Urinary bladder (tissue), 4 donors: ENCODE results near the gene AP1M2. TPM values are rescaled to one million over a fixed set of nuclear protein-coding genes. Genes with fewer than 3 reads are reported as not detected.

Experiments
- DNase-seq: peaks from one replicate; pipeline ENCODE4 v3.0.0-alpha.2; 2015; ENCODE audit errors: extremely low spot score
- H3K27ac ChIP-seq: one replicate; pipeline ENCODE4 v1.5.1; 2013; ENCODE audit warnings: low read depth, mild to moderate bottlenecking, moderate library complexity
- H3K36me3 ChIP-seq: one replicate; pipeline ENCODE4 v1.6.1; 2013; ENCODE audit warnings: mild to moderate bottlenecking, moderate library complexity; ENCODE audit not compliant: insufficient read depth
- H3K4me1 ChIP-seq: one replicate; pipeline ENCODE4 v1.6.1; 2013; ENCODE audit warnings: mild to moderate bottlenecking, moderate library complexity; ENCODE audit not compliant: insufficient read depth
- H3K4me3 ChIP-seq: one replicate; pipeline ENCODE4 v1.5.1; 2013; ENCODE audit warnings: low read depth, low read length
- WGBS: extraction: QIAGEN DNeasy Blood & Tissue Kit; methylation state at CpG from one replicate; pipeline ENCODE4 v1.1.7; 2013; 5-methylcytosine and 5-hydroxymethylcytosine counted together
- polyA plus RNA-seq: library from polyadenylated mRNA; stranded (reverse); fragments of 200-250 nt; gene quantifications from one replicate; pipeline ENCODE4 v1.2.3, GENCODE V29; 2013
- total RNA-seq: library from RNA; depleted of rRNA; stranded (reverse); fragments of >200 nt; gene quantifications from one replicate; pipeline ENCODE4 v1.2.3, GENCODE V29; 2014
- donor health status: healthy with polysubstance abuse.
- donor health status: healthy.

AP1M2 gene
- total and polyA plus RNA-seq, 2 donors = 9.3 to 9.4 TPM

- no peaks in the 10 kb centered on the region for H3K36me3 ChIP-seq
- no peak for DNase-seq
- H3K27ac ChIP-seq = peak overlapping the region; percentile 33
- H3K4me1 ChIP-seq = no peaks in the 10 kb centered on the region
- no peak overlapping the region for H3K4me3 ChIP-seq
- 57% methylated on average over 15 of the region's 15 CpGs for WGBS
Observed at GRCh38 chr19:10612499-10613119, 25.5 kb upstream of the AP1M2 start.

- H3K4me1 ChIP-seq = no peaks in the 10 kb centered on the region
- H3K4me3 ChIP-seq = no peak overlapping the region
- 83% methylated on average over 5 of the region's 5 CpGs for WGBS
- no peak overlapping the region for H3K27ac ChIP-seq
- no peaks in the 10 kb centered on the region for H3K36me3 ChIP-seq
- DNase-seq = no peak
Observed at GRCh38 chr19:10611907-10612306, 24.8 kb upstream of the AP1M2 start.

- no peaks in the 10 kb centered on the region for H3K4me1 ChIP-seq
- H3K27ac ChIP-seq = peak overlapping the region; percentile 78
- whole genome bisulfite sequencing = 78% methylated on average over 9 of the region's 9 CpGs
- H3K4me3 ChIP-seq = no peak overlapping the region
- no peaks in the 10 kb centered on the region for H3K36me3 ChIP-seq
- no peak for DNase-seq
Observed at GRCh38 chr19:10604460-10604980, 17.4 kb upstream of the AP1M2 start.

- Histone ChIP-seq H3K27ac (peak overlapping the region; percentile 78), H3K36me3 (no peaks in the 10 kb centered on the region), H3K4me1 (no peaks in the 10 kb centered on the region), H3K4me3 (peak overlapping the region; percentile 91)
- WGBS = 45% methylated on average over 9 of the region's 9 CpGs
- no peak for DNase-seq
Observed at GRCh38 chr19:10603873-10604459, 16.9 kb upstream of the AP1M2 start.

GRCh38 chr19:10603084-10603872 is 16.2 kb upstream of the AP1M2 start:
- DNase-seq = peak; percentile 59
- no peaks in the 10 kb centered on the region for H3K4me1 ChIP-seq
- 10% methylated on average over 19 of the region's 19 CpGs for WGBS
- peak overlapping the region; percentile 91 for H3K4me3 ChIP-seq
- no peaks in the 10 kb centered on the region for H3K36me3 ChIP-seq
- peak overlapping the region; percentile 78 for H3K27ac ChIP-seq

GRCh38 chr19:10602330-10603083 is 15.4 kb upstream of the AP1M2 start:
- Histone ChIP-seq H3K4me3 (peak overlapping the region; percentile 91), H3K4me1 (no peaks in the 10 kb centered on the region), H3K27ac (peak overlapping the region; percentile 74), H3K36me3 (no peaks in the 10 kb centered on the region)
- whole genome bisulfite sequencing = under 1% methylated on average over 76 of the region's 76 CpGs
- DNase-seq = no peak

GRCh38 chr19:10601999-10602329 is 14.9 kb upstream of the AP1M2 start:
- H3K4me3 ChIP-seq = peak overlapping the region; percentile 91
- H3K4me1 ChIP-seq = no peaks in the 10 kb centered on the region
- no peak for DNase-seq
- H3K27ac ChIP-seq = no peak overlapping the region
- WGBS = 21% methylated on average over 7 of the region's 7 CpGs
- no peaks in the 10 kb centered on the region for H3K36me3 ChIP-seq

- H3K4me1 ChIP-seq = no peaks in the 10 kb centered on the region
- no peak for DNase-seq
- H3K4me3 ChIP-seq = no peak overlapping the region
- 88% methylated on average over 5 of the region's 5 CpGs for WGBS
- H3K27ac ChIP-seq = no peak overlapping the region
- no peaks in the 10 kb centered on the region for H3K36me3 ChIP-seq
Observed at GRCh38 chr19:10600149-10600548, 13.0 kb upstream of the AP1M2 start.

GRCh38 chr19:10593820-10594637 is 6.9 kb upstream of the AP1M2 start:
- H3K4me3 ChIP-seq = no peak overlapping the region
- no peaks in the 10 kb centered on the region for H3K36me3 ChIP-seq
- 69% methylated on average over 9 of the region's 9 CpGs for WGBS
- H3K27ac ChIP-seq = no peak overlapping the region
- no peak for DNase-seq
- no peaks in the 10 kb centered on the region for H3K4me1 ChIP-seq

- no peak overlapping the region for H3K4me3 ChIP-seq
- WGBS = 95% methylated on average over 7 of the region's 7 CpGs
- H3K4me1 ChIP-seq = no peaks in the 10 kb centered on the region
- no peaks in the 10 kb centered on the region for H3K36me3 ChIP-seq
- H3K27ac ChIP-seq = no peak overlapping the region
- DNase-seq = no peak
Observed at GRCh38 chr19:10593148-10593547, 6.0 kb upstream of the AP1M2 start.

- Histone ChIP-seq H3K36me3 (no peaks in the 10 kb centered on the region), H3K4me1 (no peaks in the 10 kb centered on the region), H3K4me3 (no peak overlapping the region), H3K27ac (no peak overlapping the region)
- no peak for DNase-seq
- 90% methylated on average over 2 of the region's 2 CpGs for WGBS
Observed at GRCh38 chr19:10587839-10588150, 683 bp upstream of the AP1M2 start.

- Histone ChIP-seq H3K4me1 (no peaks in the 10 kb centered on the region), H3K27ac (no peak overlapping the region), H3K36me3 (no peaks in the 10 kb centered on the region), H3K4me3 (peak overlapping the region; percentile 19)
- WGBS = 72% methylated on average over 6 of the region's 6 CpGs
- DNase-seq = no peak
Observed at GRCh38 chr19:10586396-10586795, 716 bp downstream of the AP1M2 start.
